ENCODE results near the gene MYL12B. TPM values are rescaled to one million over a fixed set of nuclear protein-coding genes. Genes with fewer than 3 reads are reported as not detected.
A peak's percentile ranks its signal among the peaks of the same experiment; 100 is the strongest.

MYL12B gene
- total RNA-seq, 1 experiment from 2014 or later = 166 TPM

GRCh38 chr18:3221496-3221895, 40.4 kb upstream of the MYL12B start:
- Histone ChIP-seq H3K79me1 (ENCODE audit: insufficient read depth, low read depth, low read length, poor library complexity, severe bottlenecking) (no peaks in the 10 kb centered on the region), H3K18ac (ENCODE audit: insufficient read length, low read depth, low read length) (no peak overlapping the region), H2BK12ac (ENCODE audit: insufficient read length, low read depth, low read length) (no peak overlapping the region), H2BK120ac (ENCODE audit: low read depth, low read length, poor library complexity, severe bottlenecking) (no peak overlapping the region), H3K23ac (ENCODE audit: insufficient read length, low read depth, low read length) (no peak overlapping the region), H4K91ac (ENCODE audit: insufficient read length, low read depth, low read length) (no peak overlapping the region), H3K79me2 (ENCODE audit: insufficient read depth, low read length) (no peaks in the 10 kb centered on the region), H4K8ac (replicated peaks; ENCODE audit: insufficient read length, low read depth, low read length) (no peak overlapping the region), H2BK5ac (ENCODE audit: insufficient read length, low read length) (no peak overlapping the region), H3K9me3 (ENCODE audit: control insufficient read depth, low read depth, low read length) (no peaks in the 10 kb centered on the region), H3K56ac (ENCODE audit: insufficient read length, low read depth, low read length) (no peak overlapping the region), H3K9ac (ENCODE audit: extremely low read depth, insufficient read length, low read length) (no peak overlapping the region), H3K14ac (ENCODE audit: insufficient read depth, low read length) (no peak overlapping the region), H3K4ac (ENCODE audit: low read depth, low read length) (no peak overlapping the region), H3K27me3 (ENCODE audit: insufficient read depth, low read length) (no peaks in the 10 kb centered on the region), H3K23me2 (ENCODE audit: insufficient read length, low read depth, low read length, poor library complexity, severe bottlenecking) (no peaks in the 10 kb centered on the region), H4K5ac (ENCODE audit: insufficient read length, low read depth, low read length) (no peak overlapping the region), H2AK5ac (ENCODE audit: insufficient read length, low read length) (no peak overlapping the region), H2BK15ac (ENCODE audit: low read depth, low read length) (no peak overlapping the region), H3K4me2 (ENCODE audit: insufficient read depth, insufficient read length, low read length) (no peak overlapping the region), H2AFZ (ENCODE audit: low read length) (no peak overlapping the region), H2BK20ac (ENCODE audit: low read depth, low read length, poor library complexity, severe bottlenecking) (no peak overlapping the region), H3K27ac (ENCODE audit: insufficient read length, low read depth, low read length) (no peak overlapping the region), H3T11ph (ENCODE audit: low read length) (no peak overlapping the region), H4K20me1 (ENCODE audit: control insufficient read depth, insufficient read depth, insufficient read length) (no peaks in the 10 kb centered on the region), H3K4me1 (ENCODE audit: insufficient read depth, low read length) (peaks cover 2% of the 10 kb centered on the region; the same call in 1 of the 2 replicates)
- no peak for TF ChIP-seq CTCF (conservative IDR thresholded peaks at IDR 0.05)
- no peaks in the 10 kb centered on the region for H3K9me3 Mint-ChIP-seq
- no CpG with 5 or more reads among the region's 6 CpGs for WGBS (ENCODE audit: extremely low coverage, insufficient read length, low lambda C conversion rate)
- peak overlapping the region in 1 of 3 experiments; percentile 63; a peak in 2 of 7 replicates for H3K27ac Mint-ChIP-seq
- no peak for DNase-seq
- no peaks in the 10 kb centered on the region for H3K27me3 Mint-ChIP-seq (ENCODE audit: low read depth)
- H3K4me1 Mint-ChIP-seq = peaks cover 13 to 18% of the 10 kb centered on the region in 2 experiments
- H3K36me3 Mint-ChIP-seq (ENCODE audit: insufficient read depth in 1 of 3, low read depth in 3 of 3) = no peaks in the 10 kb centered on the region; a peak in 1 of 7 replicates
- H3K4me3 Mint-ChIP-seq = no peak overlapping the region

All from H9 (cell line).